GM18505 (cell line): ENCODE results near the gene TROAP.
"Not testable (repeated sequence)": the region's sequence is repeated elsewhere in the genome, so short reads cannot be mapped to it uniquely, and the experiment has no call there.

ENCODE experiments used
- ATAC-seq: cut with Tn5 transposase; IDR thresholded peaks from one replicate; pipeline ENCODE4 v1.9.1; 2021; ENCODE audit not compliant: unreplicated experiment
- POLR2A ChIP-seq: IDR thresholded peaks from 4 replicates; pipeline ENCODE4 v1.6.1; 2011; ENCODE audit warnings: borderline replicate concordance; ENCODE audit not compliant: insufficient read depth, insufficient read length; ENCODE audit errors: extremely low read depth

The TROAP gene

DNA sequence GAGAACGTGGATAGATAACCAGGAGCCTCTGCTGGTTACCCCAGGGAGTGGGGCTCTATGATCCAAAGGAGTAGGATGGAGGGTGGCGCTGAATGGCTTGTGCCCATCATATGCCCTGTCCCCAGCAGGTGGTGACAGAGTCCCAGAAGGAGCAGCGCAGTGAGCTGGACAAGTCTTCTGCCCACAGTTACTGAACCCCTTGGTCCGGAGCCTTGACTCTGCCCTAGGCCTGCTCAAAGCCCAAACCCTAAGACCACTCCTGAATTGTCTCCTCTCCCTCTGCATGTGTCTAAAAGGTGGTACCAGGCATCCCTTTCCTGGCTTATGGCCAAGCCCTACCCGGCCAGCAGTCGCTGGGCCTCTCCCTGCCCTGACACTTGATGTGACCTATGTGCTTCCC lies 24.9 kb upstream of the TROAP start:
- no peak for ATAC-seq
- TF ChIP-seq POLR2A = no peak

DNA sequence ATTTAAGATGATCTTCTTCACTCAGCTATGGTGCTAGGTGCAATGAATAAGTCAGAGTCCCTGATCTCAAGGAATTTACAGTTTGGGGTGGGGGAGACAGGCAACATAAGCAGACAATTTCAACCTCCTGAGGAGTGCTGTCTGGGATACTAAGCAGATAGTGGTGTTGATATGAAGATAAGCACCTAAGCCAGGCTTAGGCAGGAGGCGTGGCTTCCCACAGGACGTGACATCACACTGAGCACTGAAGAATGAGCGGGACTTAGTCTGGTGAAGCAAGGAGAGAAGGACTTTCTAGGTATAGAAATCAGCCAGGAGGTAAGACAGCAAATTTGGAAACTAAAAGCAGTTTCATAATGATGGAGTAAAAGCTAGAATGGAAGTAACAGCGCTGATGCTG lies 21.3 kb upstream of the TROAP start:
- TF ChIP-seq POLR2A = no peak

DNA sequence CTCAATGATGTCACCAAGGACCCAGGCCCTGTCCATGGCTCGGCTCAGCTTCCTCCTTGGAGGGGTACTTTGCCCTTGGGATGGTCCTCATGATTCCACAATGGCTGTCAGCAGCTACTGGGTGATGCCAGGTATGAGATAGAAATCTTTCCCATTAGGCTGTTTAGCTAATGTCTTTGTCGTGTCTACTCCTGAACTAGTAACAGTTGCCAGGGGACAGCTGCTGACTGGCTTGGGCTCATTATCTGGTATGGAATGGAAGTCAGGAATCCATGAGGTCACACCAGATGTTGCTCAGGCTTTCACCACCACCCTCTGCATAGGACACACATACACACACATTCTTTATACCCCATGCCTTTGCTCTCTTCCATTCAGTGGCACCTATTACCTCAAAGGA lies 18.9 kb upstream of the TROAP start:
- no peak for ATAC-seq
- no peak for TF ChIP-seq POLR2A

More for the DNA sequence above, 21.3 kb upstream of the TROAP start:
- no peak for ATAC-seq

DNA sequence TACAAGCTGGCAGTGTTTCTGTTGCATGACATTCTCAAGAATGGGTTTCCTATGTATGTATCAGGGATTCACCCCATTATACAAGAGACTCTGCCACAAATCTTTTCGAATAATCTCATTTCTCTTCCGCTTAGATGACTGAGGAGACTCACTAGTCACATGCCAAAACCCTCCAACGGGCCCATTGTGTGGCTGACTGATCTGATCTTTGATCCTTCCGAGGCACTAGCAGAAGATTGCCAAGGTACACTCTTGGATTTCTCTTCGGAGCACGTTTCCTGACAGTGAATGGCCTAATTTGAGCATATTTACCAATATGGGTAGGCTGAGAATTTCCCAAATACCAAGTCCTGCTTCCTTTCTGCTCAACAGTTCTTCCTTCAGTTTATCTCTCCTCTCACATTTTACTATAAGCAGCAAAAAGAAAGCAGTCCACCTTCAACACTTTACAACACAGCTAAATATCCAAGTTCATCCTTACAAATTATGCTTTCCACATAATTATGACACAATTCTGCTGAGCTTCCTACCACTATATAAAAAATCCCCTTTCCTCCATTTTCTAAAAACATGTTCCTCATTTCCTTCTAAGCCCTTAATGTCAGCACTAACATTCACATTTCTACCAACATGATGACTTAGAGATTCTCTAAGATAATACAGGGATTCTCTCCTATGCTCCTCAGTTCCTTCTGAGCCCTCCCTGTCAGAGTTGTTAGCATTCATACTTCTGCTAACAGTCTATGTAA lies 17.1 kb upstream of the TROAP start:
- ATAC-seq = no peak
- TF ChIP-seq POLR2A = no peak

DNA sequence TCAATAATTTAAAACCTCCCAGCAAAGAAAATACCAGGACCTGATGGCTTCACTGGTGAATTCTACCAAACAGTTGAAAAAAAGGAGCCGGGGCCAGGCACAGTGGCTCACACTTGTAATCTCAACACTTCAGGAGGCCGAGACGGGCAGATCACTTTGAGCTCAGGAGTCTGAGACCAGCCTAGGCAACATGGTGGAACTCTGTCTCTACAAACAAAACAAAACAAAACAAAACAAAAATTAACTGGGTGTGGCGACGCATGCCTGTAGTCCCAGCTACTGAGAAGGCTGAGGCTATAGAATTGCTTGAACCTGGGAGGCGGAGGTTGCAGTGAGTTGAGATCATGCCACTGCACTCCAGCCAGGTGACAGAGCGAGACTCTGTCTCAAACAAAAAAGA lies 13.7 kb upstream of the TROAP start:
- no peak for TF ChIP-seq POLR2A
- no peak for ATAC-seq

DNA sequence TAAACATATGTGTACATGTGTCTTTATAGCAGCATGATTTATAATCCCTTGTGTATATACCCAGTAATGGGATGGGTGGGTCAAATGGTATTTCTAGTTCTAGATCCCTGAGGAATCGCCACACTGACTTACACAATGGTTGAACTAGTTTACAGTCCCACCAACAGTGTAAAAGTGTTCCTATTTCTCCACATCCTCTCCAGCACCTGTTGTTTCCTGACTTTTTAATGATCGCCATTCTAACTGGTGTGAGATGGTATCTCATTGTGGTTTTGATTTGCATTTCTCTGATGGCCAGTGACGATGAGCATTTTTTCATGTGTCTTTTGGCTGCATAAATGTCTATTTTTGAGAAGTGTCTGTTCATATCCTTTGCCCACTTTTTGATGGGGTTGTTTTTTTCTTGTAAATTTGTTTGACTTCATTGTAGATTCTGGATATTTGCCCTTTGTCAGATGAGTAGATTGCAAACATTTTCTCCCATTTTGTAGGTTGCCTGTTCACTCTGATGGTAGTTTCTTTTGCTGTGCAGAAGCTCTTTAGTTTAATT lies 12.5 kb upstream of the TROAP start:
- not testable (repeated sequence) for ATAC-seq

DNA sequence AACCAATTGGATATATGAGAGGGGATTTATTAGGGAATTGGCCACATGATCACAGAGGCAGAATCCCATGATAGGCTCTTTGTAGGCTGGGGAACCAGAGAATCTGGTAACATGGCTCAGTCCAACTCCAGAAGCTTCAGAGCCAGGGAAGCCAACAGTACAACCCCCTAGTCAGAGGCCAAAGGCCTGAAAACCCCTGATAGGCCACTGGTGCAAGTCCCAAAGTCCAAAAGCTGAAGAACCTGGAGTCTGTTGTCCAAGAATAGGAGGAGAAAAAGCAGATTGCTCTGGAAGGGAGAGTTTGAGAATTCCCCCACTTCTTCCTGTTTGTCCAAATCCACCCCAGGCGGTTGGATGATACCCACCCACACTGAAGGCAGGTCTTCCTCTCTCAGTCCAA lies 8.2 kb upstream of the TROAP start:
- no peak for TF ChIP-seq POLR2A

DNA sequence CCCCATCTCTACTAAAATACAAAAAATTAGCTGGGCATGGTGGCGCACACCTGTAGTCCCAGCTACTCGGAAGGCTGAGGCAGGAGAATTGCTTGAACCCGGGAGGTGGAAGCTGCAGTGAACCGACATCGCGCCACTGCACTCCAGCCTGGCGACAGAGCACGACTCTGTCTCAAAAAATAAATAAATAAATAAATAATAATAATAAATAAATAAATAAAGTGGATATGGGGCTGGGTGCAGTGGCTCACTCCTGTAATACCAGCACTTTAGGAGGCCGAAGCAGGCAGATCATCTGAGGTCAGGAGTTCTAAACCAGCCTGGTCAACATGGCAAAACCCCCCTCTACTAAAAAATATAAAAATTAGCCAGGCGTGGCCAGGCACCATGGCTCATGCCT lies 5.9 kb upstream of the TROAP start:
- not testable (repeated sequence) for ATAC-seq

More for the DNA sequence above, 8.2 kb upstream of the TROAP start:
- ATAC-seq = no peak

DNA sequence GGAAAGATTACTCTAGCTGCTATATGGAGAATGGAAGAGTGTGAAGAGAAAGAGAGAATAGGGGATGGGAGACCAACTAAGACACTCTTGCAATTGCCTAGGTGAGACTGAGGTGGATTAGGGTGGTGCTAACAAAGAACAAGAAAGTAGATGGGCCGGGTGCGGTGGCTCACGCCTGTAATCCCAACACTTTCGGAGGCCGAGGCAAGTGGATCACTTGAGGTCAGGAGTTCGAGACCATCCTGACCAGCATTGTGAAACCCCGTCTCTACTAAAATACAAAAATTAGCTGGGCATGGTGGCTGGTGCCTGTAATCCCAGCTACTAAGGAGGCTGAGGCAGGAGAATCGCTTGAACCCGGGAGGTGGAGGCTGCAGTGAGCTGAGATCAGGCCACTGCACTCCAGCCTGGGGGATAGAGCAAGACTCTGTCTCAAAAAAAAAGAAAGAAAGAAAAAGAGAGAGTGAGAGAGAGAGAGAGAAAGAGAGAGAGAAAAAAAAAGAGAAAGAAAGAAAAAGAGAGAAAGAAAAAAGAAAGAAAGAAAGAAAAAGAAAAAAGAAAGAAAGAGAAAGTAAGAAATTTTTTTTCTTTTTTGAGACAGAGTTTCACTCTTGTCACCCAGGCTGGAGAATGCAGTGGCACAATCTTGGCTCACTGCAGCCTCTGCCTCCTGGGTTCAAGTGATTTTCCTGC lies 2.5 kb upstream of the TROAP start:
- not testable (repeated sequence) for ATAC-seq

DNA sequence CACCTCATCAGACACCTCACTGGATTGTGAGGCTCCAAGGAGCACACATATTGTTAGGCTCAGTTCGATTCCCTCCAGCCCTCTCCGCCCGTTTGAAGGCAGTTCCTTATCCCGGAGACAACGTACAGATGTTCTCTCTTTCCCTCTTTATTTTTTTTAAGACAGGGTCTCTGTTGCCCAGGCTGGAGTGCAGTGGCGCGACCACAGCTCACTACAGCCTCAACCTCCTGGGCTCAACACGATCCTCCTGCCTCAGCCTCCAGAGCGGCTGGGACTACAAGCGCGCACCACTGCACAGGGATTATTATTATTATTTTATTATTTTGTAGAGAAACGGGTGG lies 718 bp upstream of the TROAP start:
- no peak for ATAC-seq
- no peak for TF ChIP-seq POLR2A

DNA sequence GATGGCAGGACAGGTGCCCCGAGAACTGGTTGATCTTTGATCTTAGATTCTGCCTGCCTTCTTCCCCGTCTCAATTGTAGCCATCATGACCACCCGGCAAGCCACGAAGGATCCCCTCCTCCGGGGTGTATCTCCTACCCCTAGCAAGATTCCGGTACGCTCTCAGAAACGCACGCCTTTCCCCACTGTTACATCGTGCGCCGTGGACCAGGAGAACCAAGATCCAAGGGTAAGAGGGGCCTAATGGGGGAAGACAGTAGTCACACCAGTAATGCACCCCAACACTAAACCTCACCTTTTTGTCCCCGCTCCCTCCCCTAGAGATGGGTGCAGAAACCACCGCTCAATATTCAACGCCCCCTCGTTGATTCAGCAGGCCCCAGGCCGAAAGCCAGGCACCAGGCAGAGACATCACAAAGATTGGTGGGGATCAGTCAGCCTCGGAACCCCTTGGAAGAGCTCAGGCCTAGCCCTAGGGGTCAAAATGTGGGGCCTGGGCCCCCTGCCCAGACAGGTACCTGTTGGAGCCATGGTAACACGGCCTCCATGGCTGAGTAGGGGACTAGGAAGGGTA lies 556 bp downstream of the TROAP start:
- TF ChIP-seq POLR2A = no peak
- no peak for ATAC-seq

DNA sequence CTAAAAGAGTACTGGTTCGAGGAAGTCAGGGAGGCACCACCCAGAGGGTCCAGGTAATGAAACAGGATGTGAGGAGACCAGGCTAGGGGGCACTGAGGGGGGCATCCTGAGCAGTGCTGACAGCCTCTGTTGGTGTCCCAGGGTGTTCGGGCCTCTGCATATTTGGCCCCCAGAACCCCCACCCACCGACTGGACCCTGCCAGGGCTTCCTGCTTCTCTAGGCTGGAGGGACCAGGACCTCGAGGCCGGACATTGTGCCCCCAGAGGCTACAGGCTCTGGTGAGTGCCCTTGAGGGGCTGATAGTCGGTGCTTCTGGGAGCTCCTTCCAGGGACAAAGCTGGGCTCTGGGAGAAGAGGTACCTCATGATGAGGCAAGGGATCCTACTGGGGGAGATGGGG lies 2.6 kb downstream of the TROAP start:
- no peak for TF ChIP-seq POLR2A
- no peak for ATAC-seq

DNA sequence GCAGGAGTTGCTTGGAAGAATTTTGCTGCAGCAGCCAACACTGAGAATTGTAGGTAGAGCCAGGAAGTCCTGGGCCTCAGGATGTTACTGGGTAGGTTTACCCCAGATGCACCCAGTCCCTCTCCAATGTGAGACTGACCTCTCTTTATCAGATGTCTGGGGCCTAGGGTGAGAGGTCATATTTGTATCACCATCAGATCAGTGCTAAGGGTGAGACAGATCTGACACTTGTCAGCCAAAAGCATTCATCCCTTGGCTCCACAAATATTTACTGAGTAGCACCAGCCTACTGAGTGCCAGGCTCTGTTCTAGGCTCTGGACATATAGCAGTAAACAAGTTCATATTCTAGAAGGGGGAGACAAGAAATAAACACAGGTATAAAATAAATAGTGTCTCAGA lies 4.3 kb downstream of the TROAP start:
- ATAC-seq = no peak
- TF ChIP-seq POLR2A = no peak

DNA sequence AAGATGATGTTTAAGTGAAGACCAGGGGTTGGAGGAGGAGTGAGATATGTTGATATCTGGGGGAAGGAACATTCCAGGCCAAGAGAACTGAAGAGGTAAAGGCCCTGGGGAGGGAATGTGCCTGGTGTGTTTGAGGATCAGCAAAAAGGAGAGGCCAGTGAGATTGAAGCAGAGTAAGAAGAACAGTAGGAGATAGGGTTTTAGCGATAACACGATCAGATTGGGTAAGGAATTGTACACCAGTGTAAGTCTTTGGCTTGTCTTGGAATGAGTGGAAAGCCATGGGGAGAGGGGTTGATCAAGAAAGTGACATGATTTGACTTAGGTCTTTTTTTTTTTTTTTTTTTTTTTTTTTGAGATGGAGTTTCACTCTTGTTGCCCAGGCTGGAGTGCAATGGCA lies 4.8 kb downstream of the TROAP start:
- no peak for TF ChIP-seq POLR2A
- ATAC-seq = no peak

DNA sequence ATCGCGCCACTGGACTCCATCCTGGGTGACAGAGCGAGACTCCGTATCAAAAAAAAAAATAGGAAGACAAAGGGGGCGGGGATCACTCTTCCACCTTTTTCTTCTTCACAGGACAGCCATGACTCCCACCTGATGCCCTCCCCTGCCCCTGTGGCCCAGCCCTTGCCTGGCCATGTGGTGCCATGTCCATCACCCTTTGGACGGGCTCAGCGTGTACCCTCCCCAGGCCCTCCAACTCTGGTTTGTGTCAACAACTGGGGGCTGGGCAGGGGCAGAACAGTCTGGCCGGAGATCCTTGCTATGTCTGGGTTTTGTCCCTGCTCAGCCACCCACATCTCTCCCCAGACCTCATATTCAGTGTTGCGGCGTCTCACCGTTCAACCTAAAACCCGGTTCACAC lies 5.8 kb downstream of the TROAP start:
- ATAC-seq = no peak

More for the DNA sequence above, 5.8 kb downstream of the TROAP start:
- no peak for TF ChIP-seq POLR2A
